WI38 (cell line): Measurements from ENCODE around the gene MAMLD1.

Experiments used
- H3K4me3 ChIP-seq: 2 replicates; pipeline ENCODE4 v1.5.1; 2011; ENCODE audit warnings: low read depth, mild to moderate bottlenecking, control low read depth, low read length
- CTCF ChIP-seq: IDR thresholded peaks from 2 replicates; pipeline ENCODE4 v1.5.1; 2012; ENCODE audit warnings: low read depth, mild to moderate bottlenecking, control low read depth, low read length

The MAMLD1 gene

GRCh38 chrX:150514462-150514861, 151.3 kb downstream of the MAMLD1 start:
- H3K4me3 ChIP-seq, result no peak overlapping the region
- no peak for TF ChIP-seq CTCF

- TF ChIP-seq CTCF, result no peak
- no peak overlapping the region for H3K4me3 ChIP-seq
Measured at GRCh38 chrX:150515801-150516200, 152.7 kb downstream of the MAMLD1 start.

- TF ChIP-seq CTCF, result no peak
- no peak overlapping the region for H3K4me3 ChIP-seq
Measured at GRCh38 chrX:150517303-150517910, 154.3 kb downstream of the MAMLD1 start.

GRCh38 chrX:150522494-150522893, 159.4 kb downstream of the MAMLD1 start:
- no peak for TF ChIP-seq CTCF

GRCh38 chrX:150525061-150525919, 162.2 kb downstream of the MAMLD1 start:
- no peak for TF ChIP-seq CTCF
- no peak overlapping the region for H3K4me3 ChIP-seq

More at GRCh38 chrX:150522494-150522893, 159.4 kb downstream of the MAMLD1 start:
- no peak overlapping the region for H3K4me3 ChIP-seq

- no peak overlapping the region for H3K4me3 ChIP-seq
- no peak for TF ChIP-seq CTCF
Measured at GRCh38 chrX:150526692-150527091, 163.6 kb downstream of the MAMLD1 start.

GRCh38 chrX:150527108-150527507, 164.0 kb downstream of the MAMLD1 start:
- TF ChIP-seq CTCF, result no peak
- no peak overlapping the region for H3K4me3 ChIP-seq
